ENCODE results near the gene GPR107.

DNA sequence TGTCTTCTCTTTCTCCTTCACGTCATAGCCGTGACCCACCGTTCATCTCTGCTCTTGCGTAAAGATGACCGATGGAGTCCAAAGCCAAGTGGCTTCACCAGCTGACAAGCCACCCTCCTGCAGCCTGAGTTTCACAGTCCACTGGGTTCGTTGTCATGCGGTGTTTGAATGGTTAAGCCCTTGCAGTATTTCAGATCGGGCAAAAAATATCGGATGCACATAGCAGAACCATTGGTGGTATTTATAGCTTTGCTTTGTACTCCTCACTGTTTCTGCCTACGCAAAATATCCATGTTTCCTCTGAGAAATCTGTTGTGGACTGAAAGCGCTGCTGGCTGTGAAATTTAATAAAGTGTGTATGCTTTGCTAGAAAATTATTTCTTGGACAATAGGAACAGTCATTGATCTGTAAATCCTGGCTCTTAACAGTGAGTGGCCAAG is 84.0 kb downstream of the GPR107 start:
- no peak for TF ChIP-seq EZH2 (IDR thresholded peaks at IDR 0.05; ENCODE audit: insufficient read depth, poor library complexity, severe bottlenecking)
- no peak for TF ChIP-seq EZH2phosphoT487 (IDR thresholded peaks at IDR 0.05; ENCODE audit: insufficient read depth, low read depth)

Data from GM23248 (cell line).